A549 treated with Mapracorat at 1 μM for 4 hours (cell line): Measurements from ENCODE around the gene SPDL1. TPM values are rescaled to one million over a fixed set of nuclear protein-coding genes. Genes with fewer than 3 reads are reported as not detected.

ENCODE experiments used
- total RNA-seq: library from RNA; stranded (reverse); fragments of 200-300 nt; extraction: Qiagen RNA extraction; gene quantifications from 5 replicates; pipeline ENCODE4 v1.2.3, GENCODE V29; 2022

The SPDL1 gene
- 55.8 to 73.7 TPM (median 60.7 TPM) in 5 replicates for total RNA-seq

DNA sequence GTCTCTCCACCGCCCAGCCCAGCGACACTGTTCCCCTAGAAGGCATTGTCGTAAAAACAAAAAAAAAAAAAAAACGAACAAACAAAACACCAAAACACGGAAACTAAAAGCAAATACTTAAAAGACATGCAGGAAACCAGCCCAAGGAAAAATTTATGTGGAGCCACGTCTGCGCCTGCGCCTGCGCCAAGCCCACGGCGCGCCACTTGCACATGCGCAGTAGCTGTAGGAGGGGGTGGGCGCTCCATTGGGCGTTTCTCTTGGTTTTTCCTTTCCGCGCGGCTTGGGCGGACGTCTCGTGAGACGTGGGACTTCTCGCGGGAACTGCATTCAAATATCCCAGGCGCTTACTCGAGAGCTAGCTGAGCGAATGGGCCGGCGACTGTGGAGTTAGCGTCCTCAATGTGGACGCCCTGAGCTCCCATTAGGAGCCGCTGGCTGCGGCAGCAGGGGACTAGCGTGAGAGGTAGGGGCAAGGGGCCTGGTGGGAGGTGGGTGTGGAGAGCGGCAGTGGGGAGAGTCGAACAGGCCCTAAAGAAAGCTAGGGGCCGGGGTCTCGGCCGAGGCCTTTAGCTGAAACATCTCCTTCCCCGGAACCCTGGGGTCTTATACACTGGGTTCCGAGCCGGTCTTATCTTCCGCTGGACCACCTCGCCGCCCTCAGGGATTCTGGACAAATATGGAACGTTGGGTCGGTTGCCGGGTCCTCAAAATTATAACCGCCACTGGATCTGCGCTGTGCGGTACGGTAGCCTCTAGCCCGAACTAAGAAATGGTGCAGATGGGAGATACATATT, at the start of gene SPDL1:
Gene SPDL1, plus strand, starts transcription at position 350 of the 797 bp plus-strand sequence. CDS start 4,644 bp downstream, outside the sequence.

GRCh38 chr5:169637085-169637548, 53.5 kb downstream of the SPDL1 start, which contains the start of gene DOCK2:
DOCK2 (plus strand) TSS chr5:169637275; CDS start chr5:169637327, 52 bp downstream.

Other genes with a start within 250 kb of the SPDL1 start
- 0.84 to 3.5 TPM (median 2.5 TPM) in 5 replicates for gene DOCK2, start 53.5 kb downstream of the SPDL1 start, total RNA-seq